Effector CD8-positive, alpha-beta T cell (primary cell): ENCODE measurements around the gene DIS3L2.
"Not testable (repeated sequence)": the region's sequence is repeated elsewhere in the genome, so short reads cannot be mapped to it uniquely, and the experiment has no call there.

Source experiments
- DNase-seq: peaks from one replicate; lab custom pipeline; 2025; lab: John Stamatoyannopoulos, UW

Gene DIS3L2

GRCh38 chr2:232349946-232350635, 388.6 kb downstream of the DIS3L2 start:
- DNase-seq, result no peak

- DNase-seq, result no peak
Measured at GRCh38 chr2:232350804-232351685, 389.5 kb downstream of the DIS3L2 start.

- no peak for DNase-seq
Measured at GRCh38 chr2:232351686-232352510, 390.4 kb downstream of the DIS3L2 start.

DNA sequence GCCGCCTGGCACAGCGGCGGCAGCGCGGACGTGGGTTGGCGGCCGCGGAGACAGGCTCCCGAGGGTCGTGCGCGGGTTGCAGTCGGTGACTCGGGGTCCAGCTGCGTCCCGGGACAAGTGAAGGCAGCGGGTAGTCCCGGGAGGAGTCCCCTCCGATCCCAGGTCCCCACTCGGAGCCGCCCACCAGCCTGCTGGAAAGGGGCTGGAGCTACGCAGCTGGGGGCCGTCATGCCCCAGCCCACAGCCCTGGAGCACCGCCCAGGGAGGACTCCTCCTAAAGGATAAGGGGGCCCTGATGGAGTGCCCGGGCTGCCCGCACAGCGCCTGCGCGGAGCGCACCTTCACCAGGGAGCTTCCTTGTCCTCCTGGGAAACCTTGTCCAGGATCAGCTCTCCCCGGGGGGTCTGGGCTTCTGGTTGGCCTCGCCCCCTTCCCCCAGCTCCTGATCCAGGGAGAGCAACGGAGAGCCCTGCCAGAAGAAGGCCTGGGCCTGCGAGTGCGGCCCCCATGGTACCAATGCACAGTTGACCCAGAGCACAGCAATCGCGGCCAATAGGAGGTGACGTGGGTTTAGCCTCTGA, 391.1 kb downstream of the DIS3L2 start:
- no peak for DNase-seq

- DNase-seq, result no peak
Measured at GRCh38 chr2:232353096-232353495, 391.6 kb downstream of the DIS3L2 start.

DNA sequence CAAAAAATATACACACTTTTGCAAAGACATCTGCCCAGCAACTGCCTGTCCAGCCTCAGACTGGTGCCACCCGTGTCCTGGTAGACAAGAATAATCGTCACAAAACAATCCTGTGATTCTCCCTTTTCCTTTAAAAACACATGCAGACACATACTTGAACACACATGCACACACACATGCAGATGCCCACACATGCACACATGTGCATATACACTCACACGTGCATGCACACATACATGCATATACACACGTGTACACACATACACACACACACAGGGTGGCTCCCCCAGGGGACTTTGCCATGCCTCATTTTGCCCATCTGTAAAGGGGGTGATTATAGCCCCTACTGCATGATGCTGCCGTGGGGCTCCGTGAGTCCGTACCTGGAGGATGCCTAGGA, 392.1 kb downstream of the DIS3L2 start:
- DNase-seq, result no peak

DNA sequence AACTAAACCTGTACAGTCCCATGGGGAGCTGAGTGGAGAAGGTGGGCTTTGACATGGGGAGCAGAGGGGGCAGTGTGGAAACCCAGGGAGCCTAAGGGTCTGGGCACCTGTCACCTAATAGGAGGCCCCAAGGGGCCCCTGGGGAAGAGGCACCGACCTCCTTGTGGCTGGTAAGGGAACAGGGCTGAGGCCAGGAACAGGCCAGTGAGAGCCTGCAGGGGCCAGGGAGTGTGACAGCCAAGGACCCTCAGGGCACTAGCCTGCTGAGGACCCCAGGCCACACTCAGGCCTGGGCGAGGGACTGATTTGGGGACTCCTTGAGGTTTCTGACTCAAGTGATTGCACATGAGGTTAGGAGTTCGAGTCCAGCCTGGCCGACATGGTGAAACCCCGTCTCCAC, 392.6 kb downstream of the DIS3L2 start:
- DNase-seq, result no peak

- DNase-seq, result no peak
Measured at GRCh38 chr2:232361646-232362045, 400.1 kb downstream of the DIS3L2 start.

- DNase-seq, result no peak
Measured at GRCh38 chr2:232362174-232362900, 400.8 kb downstream of the DIS3L2 start.

DNA sequence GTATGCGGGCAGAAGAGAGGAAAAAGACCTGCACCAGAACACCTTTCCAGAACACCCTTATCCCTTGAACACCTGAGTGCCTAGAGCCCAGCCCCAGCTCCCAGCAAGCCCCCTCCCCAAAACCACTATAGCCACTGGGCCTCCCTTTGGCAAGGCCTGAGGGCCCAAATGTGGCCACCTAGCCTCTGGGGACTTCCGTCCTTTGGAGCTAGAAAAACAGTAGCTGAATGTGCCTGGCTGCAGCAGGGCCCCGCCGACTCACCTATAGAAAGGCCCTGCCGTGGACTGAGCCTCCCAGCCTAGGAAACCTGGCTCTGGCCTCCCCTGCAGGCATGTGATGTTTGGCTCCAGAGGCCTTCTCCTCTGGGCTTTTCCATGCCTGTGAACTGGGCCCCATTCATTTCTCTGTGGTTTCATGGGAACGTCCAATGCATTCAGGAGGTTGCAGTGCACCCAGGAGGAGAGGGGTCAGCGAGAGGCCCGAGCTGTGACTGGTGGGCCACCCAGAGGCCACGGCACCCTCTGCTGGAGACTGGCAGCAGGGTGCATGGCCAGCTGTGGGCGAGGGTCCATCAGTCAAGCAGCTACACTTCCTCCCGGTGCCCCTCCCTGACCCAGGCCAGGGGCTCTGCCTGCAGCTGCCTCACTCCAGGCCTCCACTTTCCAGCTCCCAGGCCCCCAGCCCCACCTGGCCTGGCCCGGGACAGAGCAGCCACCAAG, 401.7 kb downstream of the DIS3L2 start:
- not testable (repeated sequence) for DNase-seq

- DNase-seq, result no peak
Measured at GRCh38 chr2:232363784-232364615, 402.5 kb downstream of the DIS3L2 start.

DNA sequence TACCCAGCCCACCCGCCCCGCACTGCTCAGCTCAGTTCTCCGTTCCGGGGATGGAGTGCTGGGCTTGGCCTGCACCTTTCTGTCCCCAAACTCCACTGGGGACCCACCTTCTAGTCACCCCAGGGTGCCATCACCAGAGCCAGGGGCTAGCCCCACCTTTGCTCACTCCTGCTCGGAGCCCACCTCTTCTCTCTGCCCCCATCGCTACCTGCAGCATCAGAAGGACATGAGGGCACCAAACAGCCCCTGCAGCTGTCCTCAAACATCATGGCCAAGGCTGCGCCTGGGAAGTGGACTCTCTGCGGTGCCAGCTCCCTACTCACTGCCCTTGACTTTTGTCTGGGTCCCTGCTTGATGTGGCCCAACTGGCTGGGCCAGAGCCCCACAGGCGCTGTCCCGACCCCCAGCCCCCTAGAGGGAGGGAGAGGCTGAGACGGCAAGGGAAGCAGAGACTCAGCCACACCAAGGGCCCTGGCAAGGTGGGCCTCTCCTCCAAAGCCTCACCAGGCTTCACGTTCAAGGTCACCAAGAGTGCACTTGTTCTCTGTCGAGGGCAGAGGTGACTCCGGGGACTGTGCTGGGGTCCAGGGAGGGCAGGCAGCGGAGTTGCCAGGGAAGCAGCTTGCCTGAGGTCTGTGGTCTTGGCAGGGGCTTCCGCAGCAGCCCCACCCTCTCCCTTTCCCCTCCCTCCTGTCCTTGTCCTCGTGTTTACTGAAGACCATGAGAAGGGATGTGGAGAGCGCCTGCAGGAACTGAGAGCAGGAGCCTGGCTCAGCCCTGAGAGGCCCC, 403.5 kb downstream of the DIS3L2 start:
- DNase-seq, result not testable (repeated sequence)

- DNase-seq, result no peak
Measured at GRCh38 chr2:232365621-232366321, 404.3 kb downstream of the DIS3L2 start.

DNA sequence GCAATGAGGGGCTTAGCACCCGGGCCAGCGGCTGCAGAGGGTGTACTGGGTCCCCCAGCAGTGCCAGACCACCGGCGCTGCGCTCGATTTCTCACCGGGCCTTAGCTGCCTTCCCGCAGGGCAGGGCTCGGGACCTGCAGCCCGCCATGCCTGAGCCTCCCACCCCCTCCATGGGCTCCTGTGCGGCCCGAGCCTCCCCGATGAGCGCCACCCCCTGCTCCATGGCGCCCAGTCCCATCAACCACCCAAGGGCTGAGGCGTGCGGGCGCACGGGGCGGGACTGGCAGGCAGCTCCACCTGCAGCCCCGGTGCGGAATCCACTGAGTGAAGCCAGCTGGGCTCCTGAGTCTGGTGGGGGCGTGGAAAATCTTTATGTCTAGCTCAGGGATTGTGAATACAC, 404.9 kb downstream of the DIS3L2 start:
- not testable (repeated sequence) for DNase-seq

- no peak for DNase-seq
Measured at GRCh38 chr2:232367016-232367415, 405.5 kb downstream of the DIS3L2 start.

DNA sequence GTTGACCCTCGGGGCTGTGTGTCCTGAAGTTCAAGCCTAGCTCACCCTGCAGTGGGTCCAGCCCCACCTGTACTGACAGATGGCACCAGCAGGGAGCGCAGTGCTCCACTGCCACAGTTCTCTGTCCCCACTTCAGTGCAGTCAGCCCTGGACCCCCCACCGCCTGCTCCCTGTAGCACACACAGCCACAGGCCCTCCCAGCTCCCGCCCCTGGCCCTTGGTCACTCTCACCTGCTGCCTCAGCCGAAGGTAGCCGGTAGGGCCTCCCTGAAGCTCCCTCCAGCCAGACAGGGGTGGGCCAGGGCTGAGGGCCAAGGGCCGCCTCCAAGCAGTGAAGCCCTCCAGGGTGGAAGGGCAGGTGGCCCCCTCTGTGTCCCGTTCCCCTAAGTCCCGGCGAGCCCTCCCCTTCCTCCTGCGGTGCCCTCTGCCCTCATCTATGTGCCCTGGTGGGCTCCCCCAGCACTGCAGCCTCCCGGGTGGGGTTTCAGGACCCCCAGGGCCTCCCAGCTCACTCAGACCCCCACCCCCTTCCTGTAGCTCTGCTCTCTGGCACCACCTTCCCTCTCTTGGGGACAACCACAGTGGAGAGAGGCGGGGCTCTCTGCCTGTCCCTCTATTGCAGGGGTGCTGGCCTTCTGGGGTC, 406.2 kb downstream of the DIS3L2 start:
- DNase-seq, result no peak

DNA sequence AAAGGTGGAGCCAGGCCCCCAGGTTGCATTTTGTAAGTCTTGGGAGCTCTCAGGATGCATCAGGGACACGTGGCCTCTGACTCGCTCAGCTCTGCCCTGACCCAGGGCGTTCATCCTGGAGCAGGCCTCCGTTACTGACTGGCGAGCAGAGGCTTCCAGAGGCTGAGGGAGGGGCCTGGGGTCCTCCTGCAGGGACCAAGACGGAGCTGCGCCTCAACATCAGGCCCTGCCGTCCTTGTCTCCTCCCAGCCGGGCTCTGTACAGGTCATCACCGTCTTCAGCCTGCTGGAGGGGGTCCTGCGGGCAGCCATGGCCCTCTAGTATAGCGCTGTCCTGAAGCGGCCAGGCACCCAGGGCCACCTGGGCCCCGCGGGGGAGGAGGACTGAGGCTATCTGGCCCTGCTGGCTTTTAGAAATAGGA, 406.8 kb downstream of the DIS3L2 start:
- DNase-seq, result no peak
